Mucosa of rectum (tissue), 2 donors: ENCODE results near the gene ZNF827.

Experiments used
- H3K27ac ChIP-seq, 2 donors: one replicate each; pipeline ENCODE4 v1.7.0; 2013; ENCODE audit warnings: inconsistent platforms in 2 of 2, low read depth in 2 of 2, low read length in 2 of 2
- H3K27me3 ChIP-seq, 2 donors: one replicate each; pipeline ENCODE4 v1.7.0; 2013; ENCODE audit warnings: low read length in 2 of 2; ENCODE audit not compliant: control insufficient read depth in 2 of 2, insufficient read depth in 2 of 2
- H3K36me3 ChIP-seq, 2 donors: one replicate each; pipeline ENCODE4 v1.7.0; 2013; ENCODE audit warnings: low read length in 2 of 2; ENCODE audit not compliant: control insufficient read depth in 2 of 2, insufficient read depth in 2 of 2
- H3K4me1 ChIP-seq, 2 donors: one replicate each; pipeline ENCODE4 v1.7.0; 2013; ENCODE audit warnings: low read length in 2 of 2, mild to moderate bottlenecking in 1 of 2; ENCODE audit not compliant: control insufficient read depth in 2 of 2, insufficient read depth in 2 of 2
- H3K4me3 ChIP-seq, 2 donors: one replicate each; pipeline ENCODE4 v1.7.0; 2013; ENCODE audit warnings: low read length in 2 of 2
- H3K9ac ChIP-seq, 2 donors: one replicate each; pipeline ENCODE4 v1.7.0; 2013; ENCODE audit warnings: low read length in 2 of 2, low read depth in 1 of 2, mild to moderate bottlenecking in 1 of 2
- H3K9me3 ChIP-seq, 2 donors: one replicate each; pipeline ENCODE4 v1.7.0; 2013; ENCODE audit warnings: low read length in 2 of 2; ENCODE audit not compliant: control insufficient read depth in 2 of 2
- donor health status: healthy.
- donor health status: Normal muscosa, but diverticular disease.

Gene ZNF827

DNA sequence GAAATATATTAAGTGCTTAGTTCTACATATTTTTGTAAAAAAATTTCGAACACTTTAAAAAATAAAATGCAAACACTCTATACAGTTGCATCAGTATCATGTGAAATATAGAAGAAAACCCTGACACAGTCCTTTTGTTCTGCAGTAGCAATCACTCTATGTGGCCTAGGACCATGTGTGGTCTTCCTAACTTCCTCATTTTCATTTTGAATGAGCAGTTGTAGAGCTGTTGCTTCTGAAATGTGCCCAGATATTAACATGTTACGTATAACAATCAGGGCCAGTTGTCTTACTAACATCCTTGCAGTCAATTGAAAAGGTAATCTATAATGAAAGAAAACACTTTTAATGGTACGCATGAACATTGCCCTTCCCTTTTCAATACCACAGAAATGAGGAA lies 107.9 kb downstream of the ZNF827 start:
- H3K9ac ChIP-seq: no peak overlapping the region
- peaks cover 0 to 3% of the 10 kb centered on the region in 2 donors for H3K36me3 ChIP-seq
- no peak overlapping the region for H3K27ac ChIP-seq
- no peaks in the 10 kb centered on the region for H3K27me3 ChIP-seq
- H3K4me1 ChIP-seq: no peaks in the 10 kb centered on the region
- no peak overlapping the region for H3K4me3 ChIP-seq
- no peaks in the 10 kb centered on the region for H3K9me3 ChIP-seq

DNA sequence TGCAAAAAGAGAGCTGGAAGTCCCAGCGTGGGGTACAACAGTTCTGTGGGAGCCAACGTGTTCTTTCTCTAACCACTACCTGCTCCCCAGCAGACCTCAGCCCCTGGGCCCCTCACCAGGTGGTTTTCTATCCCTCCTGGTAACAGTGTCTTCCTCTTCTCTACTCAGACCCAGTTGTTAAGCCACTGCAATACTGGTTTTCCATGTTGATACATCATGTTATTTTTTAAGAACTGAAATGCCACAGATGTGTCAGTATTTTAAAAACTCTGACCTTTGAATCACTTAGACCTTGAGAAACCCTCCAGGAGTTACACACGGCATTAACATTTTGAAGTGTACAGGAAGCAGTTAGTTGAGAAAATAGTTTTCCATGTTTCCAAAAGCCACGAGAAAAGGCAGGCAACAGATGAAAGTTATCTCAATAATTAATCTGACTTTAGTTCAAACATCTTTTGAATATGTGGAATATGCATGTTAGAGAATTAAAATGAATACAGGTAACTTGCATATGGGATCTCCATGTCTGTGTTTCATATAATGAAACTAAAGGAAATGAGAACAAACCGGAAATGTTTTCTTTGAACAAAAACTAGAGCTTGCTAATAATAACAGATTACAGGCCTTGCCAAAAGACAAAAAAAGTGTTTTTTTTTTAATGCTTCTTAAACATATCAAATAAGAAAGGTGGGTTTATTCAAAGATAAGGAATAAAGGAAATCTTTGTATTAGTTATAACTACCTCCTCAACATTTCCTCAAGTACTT lies 108.8 kb downstream of the ZNF827 start:
- H3K4me1 ChIP-seq: no peaks in the 10 kb centered on the region
- H3K27ac ChIP-seq: no peak overlapping the region
- no peaks in the 10 kb centered on the region for H3K9me3 ChIP-seq

DNA sequence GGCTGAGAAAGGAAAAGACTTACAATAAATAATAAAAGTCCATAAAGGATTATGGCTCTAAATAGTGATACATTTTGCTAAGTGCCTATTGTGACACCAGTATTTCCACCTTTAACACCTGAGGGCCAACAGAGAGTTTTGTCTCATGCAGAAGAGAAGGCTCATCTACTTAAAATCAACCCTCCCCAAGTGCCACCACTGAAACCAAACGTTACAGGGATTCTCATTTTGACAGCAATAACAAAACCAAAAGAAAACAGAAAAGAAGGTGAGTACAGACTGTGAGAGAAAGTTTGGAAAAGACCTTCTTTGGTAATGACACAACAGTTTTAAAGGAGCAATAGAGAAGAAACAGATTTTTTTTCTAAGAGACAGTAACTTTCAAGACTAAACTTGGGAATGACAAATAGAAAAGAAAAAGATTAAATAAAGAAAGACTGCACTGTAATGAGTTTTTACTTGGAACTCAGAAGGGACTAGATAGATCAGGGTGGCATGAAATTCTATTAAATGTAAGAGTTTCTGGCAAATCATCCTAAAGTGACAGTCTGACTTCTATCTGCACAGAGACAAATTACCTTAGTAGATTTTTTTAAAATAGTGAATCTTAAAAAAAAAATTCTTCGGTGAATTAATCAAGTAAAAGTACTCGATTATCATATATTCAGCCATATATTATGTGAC lies 109.7 kb downstream of the ZNF827 start:
- Histone ChIP-seq H3K27me3 (no peaks in the 10 kb centered on the region), H3K9ac (no peak overlapping the region), H3K4me1 (no peaks in the 10 kb centered on the region), H3K36me3 (peaks cover 5 to 9% of the 10 kb centered on the region in 2 donors), H3K27ac (no peak overlapping the region), H3K9me3 (no peaks in the 10 kb centered on the region), H3K4me3 (no peak overlapping the region)

More for the DNA sequence above, 108.8 kb downstream of the ZNF827 start:
- Histone ChIP-seq H3K9ac (no peak overlapping the region), H3K4me3 (no peak overlapping the region), H3K27me3 (no peaks in the 10 kb centered on the region), H3K36me3 (peaks cover 5 to 9% of the 10 kb centered on the region in 2 donors)

DNA sequence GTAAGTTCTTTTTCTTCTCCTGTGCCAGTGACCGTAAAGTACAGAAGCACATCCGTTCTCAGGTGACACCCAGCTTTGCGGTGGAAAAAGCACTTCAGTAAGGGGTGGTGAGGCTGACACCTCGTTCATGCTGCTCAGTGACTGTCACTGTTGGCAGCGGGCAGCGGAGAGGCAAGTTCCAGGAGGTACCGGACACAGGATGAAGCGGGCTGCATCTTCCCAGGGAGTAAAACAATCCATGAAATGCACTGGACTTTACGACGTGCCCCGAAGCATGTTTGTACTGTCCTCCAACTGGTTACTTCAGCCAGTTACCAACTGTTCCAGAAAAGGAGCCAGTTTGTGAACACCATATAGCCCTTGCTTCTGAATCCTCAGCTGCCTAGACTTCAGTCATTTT lies 110.7 kb downstream of the ZNF827 start:
- Histone ChIP-seq H3K9ac (no peak overlapping the region), H3K9me3 (no peaks in the 10 kb centered on the region), H3K36me3 (peaks cover 5 to 9% of the 10 kb centered on the region in 2 donors), H3K27me3 (no peaks in the 10 kb centered on the region), H3K4me1 (no peaks in the 10 kb centered on the region), H3K4me3 (no peak overlapping the region), H3K27ac (no peak overlapping the region)

DNA sequence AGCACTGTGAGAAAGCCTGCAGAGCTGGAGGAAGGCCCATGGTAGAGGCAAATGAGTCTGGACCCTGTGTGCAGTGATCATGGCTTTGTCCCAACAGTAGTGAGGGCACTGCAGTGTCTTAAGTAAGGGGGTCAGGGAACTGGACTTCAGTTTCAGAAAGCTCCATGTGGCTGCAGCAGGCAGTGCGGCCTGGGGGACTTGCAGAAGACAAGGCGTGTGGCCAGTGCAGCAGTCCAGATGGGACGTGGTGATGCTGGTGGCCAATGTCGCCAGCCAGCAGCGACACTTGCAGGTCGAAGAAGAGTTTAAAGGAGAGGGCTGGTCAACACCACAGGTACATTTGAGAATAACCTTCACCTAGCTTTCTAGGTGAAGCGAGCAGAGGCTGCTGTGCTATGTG lies 113.4 kb downstream of the ZNF827 start:
- peaks cover 9% of the 10 kb centered on the region in 2 donors for H3K36me3 ChIP-seq
- no peaks in the 10 kb centered on the region for H3K27me3 ChIP-seq
- no peak overlapping the region for H3K9ac ChIP-seq
- H3K4me3 ChIP-seq: no peak overlapping the region
- no peaks in the 10 kb centered on the region for H3K4me1 ChIP-seq
- no peaks in the 10 kb centered on the region for H3K9me3 ChIP-seq
- no peak overlapping the region for H3K27ac ChIP-seq

DNA sequence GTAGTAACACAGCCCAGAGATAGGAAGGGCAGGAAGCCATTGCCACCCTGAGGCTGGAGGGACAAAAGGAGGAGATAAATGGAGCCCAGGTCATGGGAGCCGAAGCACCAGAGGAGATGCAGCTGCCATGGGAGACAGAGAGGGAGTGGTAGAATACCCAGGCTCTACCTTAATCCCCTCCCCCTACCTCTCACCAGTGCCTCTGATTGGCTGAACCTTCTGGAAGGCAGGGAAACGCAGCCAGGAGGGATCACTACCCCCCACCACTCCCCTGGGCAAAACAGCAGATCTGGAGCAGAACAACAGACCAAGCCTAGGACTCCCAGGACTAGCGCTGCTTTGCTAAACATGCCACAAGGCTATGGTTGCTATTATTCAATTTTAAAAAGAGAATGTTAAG lies 114.2 kb downstream of the ZNF827 start:
- Histone ChIP-seq H3K4me3 (no peak overlapping the region), H3K9ac (no peak overlapping the region), H3K4me1 (no peaks in the 10 kb centered on the region), H3K9me3 (no peaks in the 10 kb centered on the region), H3K27ac (no peak overlapping the region), H3K36me3 (peaks cover 9% of the 10 kb centered on the region in 2 donors), H3K27me3 (no peaks in the 10 kb centered on the region)

DNA sequence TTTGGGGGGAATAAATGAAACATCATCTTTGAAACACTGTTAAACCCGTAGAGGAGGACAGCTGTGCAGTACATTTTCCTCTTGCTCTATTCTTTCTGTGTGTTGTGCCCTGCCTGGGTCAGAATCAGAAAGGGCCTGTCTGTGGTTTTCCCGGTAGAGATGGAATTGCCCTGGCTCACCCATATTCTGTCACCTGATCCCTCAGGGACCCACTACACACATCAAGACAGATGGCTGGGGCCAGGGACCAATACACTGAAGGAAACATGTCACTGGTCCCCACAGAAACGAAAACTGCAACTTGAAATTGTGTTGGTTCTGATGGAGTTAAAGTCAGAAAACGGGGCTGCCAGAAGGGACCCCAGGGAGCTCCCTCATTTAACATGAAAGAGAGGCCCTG lies 114.9 kb downstream of the ZNF827 start:
- H3K9me3 ChIP-seq: no peaks in the 10 kb centered on the region
- H3K4me3 ChIP-seq: no peak overlapping the region
- peaks cover 9% of the 10 kb centered on the region in 2 donors for H3K36me3 ChIP-seq
- no peaks in the 10 kb centered on the region for H3K4me1 ChIP-seq
- H3K9ac ChIP-seq: no peak overlapping the region
- no peak overlapping the region for H3K27ac ChIP-seq
- no peaks in the 10 kb centered on the region for H3K27me3 ChIP-seq

DNA sequence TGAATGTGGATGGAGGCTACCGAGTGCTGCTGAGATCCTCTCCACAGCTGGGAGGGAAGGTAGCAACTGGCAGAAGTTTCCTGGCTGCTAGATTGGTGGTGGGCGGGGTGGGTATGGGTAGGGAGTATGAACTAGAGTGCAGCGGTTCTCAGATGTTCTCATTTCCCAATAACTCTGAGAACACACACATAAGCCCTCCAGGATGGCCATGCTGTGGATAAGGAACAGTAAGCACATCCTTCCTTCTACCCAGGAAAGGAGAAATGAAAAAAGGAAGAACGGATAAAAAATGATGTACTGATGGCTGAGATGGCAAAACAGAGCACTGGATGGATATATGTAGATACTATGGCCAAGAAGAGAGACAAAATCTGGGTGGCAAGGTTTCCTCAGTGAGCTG lies 116.0 kb downstream of the ZNF827 start:
- Histone ChIP-seq H3K36me3 (peaks cover 6 to 9% of the 10 kb centered on the region in 2 donors), H3K9me3 (no peaks in the 10 kb centered on the region), H3K9ac (no peak overlapping the region), H3K4me1 (no peaks in the 10 kb centered on the region), H3K27me3 (no peaks in the 10 kb centered on the region), H3K4me3 (no peak overlapping the region), H3K27ac (no peak overlapping the region)

DNA sequence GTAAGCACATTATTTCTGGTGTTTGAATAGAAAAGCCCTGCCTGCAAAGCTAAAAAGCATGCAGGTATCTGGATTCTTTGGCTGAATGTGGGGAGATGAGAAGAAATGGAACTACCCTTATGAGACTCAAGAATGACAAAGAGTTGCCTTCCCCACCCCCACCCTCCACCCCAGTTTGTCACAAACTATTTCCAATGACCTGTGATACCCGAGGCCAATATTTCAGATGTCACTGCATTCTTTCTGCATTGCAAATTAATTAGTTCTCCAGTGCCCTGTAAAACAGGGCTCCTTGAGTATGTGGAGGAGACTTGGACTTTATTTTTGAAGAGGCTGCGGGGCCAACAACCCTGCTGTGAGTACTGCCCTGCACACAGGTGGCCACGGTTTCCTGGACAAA lies 116.4 kb downstream of the ZNF827 start:
- Histone ChIP-seq H3K9me3 (no peaks in the 10 kb centered on the region), H3K4me3 (no peak overlapping the region), H3K27ac (no peak overlapping the region), H3K27me3 (no peaks in the 10 kb centered on the region), H3K36me3 (peaks cover 6 to 9% of the 10 kb centered on the region in 2 donors), H3K9ac (no peak overlapping the region), H3K4me1 (no peaks in the 10 kb centered on the region)

DNA sequence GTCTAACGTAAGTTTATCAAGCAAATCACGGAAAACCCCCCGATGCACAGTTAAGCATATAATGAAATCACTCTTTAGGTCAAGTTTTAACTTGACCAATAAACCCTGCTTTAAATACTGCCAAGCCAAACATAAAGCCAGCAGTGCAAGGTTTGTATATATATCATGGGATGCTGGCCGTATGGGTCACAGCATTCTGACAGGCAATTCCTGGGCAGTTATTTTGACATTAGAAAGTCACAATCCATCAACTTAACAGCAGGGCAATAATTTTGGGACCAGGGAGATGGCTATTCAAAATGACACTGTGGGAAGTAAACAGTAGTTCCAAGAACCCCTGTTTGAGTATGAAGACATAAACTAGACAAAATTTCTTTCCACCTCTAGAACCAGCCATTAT lies 116.9 kb downstream of the ZNF827 start:
- Histone ChIP-seq H3K9ac (no peak overlapping the region), H3K4me1 (no peaks in the 10 kb centered on the region), H3K36me3 (peaks cover 6 to 9% of the 10 kb centered on the region in 2 donors), H3K27ac (no peak overlapping the region), H3K9me3 (no peaks in the 10 kb centered on the region), H3K27me3 (no peaks in the 10 kb centered on the region), H3K4me3 (no peak overlapping the region)
